Brain microvascular endothelial cell (primary cell): ENCODE measurements around the gene APOLD1.
"Not testable (repeated sequence)": the region's sequence is repeated elsewhere in the genome, so short reads cannot be mapped to it uniquely, and the experiment has no call there.

ENCODE experiments used
- DNase-seq: peaks from one replicate; pipeline ENCODE4 v3.0.0-alpha.2; 2020
- H3K27ac ChIP-seq: fragments of 250-450 bp; sonication (Bioruptor Pico); 2 replicates; pipeline ENCODE4 v1.5.1; 2020; ENCODE audit warnings: mild to moderate bottlenecking, moderate library complexity
- H3K27me3 ChIP-seq: fragments of 250-450 bp; sonication (Bioruptor Pico); replicated peaks from 2 replicates; pipeline ENCODE4 v1.5.1; 2020; ENCODE audit warnings: mild to moderate bottlenecking
- H3K36me3 ChIP-seq: fragments of 250-450 bp; sonication (Bioruptor Pico); replicated peaks from 2 replicates; pipeline ENCODE4 v1.5.1; 2020; ENCODE audit warnings: mild to moderate bottlenecking
- H3K4me3 ChIP-seq: 2 replicates; pipeline ENCODE4 v1.5.1; 2011; ENCODE audit warnings: low read depth, mild to moderate bottlenecking, control low read depth, low read length, moderate library complexity
- in situ Hi-C: cut with HindIII; loops from 2 replicates; pipeline ENCODE4 v1.10.0; 2017; ENCODE audit warnings: low sequenced_read_pairs, low pct_ligation_motif_present
- TF ChIP-seq, protein P1 (sequence below): IDR thresholded peaks from 2 replicates; pipeline ENCODE4 v1.5.1; 2011; ENCODE audit warnings: low read depth, mild to moderate bottlenecking, moderate library complexity, low read length, control low read depth, inconsistent platforms; ENCODE audit errors: missing control alignments

The APOLD1 gene

DNA sequence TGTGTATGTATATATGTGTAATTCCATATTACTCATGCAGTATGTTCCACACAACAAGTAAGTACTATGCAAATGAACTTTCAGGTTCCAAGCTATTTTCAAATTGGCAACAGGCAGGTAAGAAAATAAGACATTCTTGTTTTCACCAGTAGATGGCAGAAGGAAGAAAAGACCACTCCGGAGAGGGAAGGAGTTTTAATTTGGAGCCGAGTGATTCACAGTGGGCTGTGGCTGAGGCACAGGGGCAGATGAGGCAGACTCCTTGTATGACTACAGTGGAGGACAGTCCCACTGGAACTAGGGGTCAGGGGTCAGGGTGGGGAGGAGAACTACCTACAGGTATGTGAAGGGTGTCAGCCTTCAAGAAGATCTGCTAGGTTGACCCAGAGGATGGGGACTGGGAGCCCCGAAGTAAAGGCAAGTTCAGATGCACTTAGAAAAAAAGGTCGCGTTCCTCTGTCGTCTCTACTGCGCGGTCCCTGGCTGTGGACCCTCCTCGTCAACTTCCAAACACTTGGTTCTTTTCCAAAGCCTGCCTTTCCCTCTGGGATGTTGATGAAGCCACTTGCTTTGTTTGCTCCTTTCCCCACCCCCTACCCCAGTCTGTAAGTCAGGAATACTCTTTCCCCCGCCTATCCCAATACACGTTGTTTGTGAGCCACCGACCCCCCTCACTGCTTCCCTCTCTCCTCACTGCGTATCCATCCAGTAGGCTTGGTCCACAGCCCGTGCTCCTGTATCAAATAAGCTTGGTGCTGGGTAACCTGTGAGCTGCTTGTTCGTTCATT lies 51.8 kb downstream of the APOLD1 start:
- TF ChIP-seq, protein P1, sequence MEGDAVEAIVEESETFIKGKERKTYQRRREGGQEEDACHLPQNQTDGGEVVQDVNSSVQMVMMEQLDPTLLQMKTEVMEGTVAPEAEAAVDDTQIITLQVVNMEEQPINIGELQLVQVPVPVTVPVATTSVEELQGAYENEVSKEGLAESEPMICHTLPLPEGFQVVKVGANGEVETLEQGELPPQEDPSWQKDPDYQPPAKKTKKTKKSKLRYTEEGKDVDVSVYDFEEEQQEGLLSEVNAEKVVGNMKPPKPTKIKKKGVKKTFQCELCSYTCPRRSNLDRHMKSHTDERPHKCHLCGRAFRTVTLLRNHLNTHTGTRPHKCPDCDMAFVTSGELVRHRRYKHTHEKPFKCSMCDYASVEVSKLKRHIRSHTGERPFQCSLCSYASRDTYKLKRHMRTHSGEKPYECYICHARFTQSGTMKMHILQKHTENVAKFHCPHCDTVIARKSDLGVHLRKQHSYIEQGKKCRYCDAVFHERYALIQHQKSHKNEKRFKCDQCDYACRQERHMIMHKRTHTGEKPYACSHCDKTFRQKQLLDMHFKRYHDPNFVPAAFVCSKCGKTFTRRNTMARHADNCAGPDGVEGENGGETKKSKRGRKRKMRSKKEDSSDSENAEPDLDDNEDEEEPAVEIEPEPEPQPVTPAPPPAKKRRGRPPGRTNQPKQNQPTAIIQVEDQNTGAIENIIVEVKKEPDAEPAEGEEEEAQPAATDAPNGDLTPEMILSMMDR, result peak; percentile 60
- peak overlapping the region; percentile 44 for H3K27ac ChIP-seq
- no peaks in the 10 kb centered on the region for H3K27me3 ChIP-seq
- H3K36me3 ChIP-seq, result peaks cover 17% of the 10 kb centered on the region
- no peak overlapping the region for H3K4me3 ChIP-seq
- in situ Hi-C loops, result loop anchor here (25.0 kb wide), 1 partner anchor 375 kb away; no protein-coding TSS in a partner anchor
- DNase-seq, result peak; percentile 79

DNA sequence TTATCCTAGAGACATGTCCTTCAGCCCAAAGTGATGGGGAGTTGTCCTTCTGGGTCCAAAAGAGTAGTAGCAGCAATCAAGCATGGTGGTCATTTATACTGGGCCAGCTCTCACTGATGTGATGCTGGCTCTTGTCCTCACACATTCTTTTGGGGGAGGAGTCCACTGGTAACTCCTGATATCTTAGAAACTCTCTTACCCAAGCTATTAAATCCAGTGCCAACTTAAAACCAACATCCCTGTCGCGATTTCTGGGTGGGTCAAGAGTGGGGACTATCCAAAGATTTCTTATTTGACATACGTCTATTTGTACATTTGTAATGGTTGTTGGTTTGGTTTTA lies 52.3 kb downstream of the APOLD1 start:
- Histone ChIP-seq H3K36me3 (peaks cover 13% of the 10 kb centered on the region), H3K27ac (peak overlapping the region; percentile 44), H3K27me3 (no peaks in the 10 kb centered on the region), H3K4me3 (no peak overlapping the region)
- TF ChIP-seq, protein P1, result no peak
- DNase-seq, result no peak
- in situ Hi-C loops, result loop anchor here (25.0 kb wide), 1 partner anchor 375 kb away; no protein-coding TSS in a partner anchor

DNA sequence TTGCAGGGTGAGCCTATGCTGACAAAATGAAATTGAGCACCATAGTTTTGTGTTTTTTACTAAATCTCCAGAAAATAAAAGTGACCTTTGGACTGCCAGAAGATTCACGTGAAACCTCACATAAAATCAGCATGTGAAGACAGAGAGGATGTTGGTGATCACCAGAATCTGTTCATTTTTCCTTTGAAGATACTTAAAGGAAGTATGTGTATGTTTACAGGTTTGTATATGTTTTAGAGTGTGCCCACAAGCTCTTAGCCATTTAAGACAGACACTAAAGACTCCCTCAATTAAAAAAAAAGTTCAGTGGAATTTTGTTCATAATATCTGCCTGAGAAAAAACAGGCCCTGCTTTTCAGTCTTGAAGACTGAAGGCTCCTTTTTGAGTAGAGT lies 53.5 kb downstream of the APOLD1 start:
- Histone ChIP-seq H3K27me3 (no peaks in the 10 kb centered on the region), H3K36me3 (peaks cover 3% of the 10 kb centered on the region), H3K4me3 (no peak overlapping the region), H3K27ac (peak overlapping the region; percentile 57)
- TF ChIP-seq, protein P1, result no peak
- in situ Hi-C loops, result loop anchor here (25.0 kb wide), 1 partner anchor 373 kb away; no protein-coding TSS in a partner anchor
- no peak for DNase-seq

DNA sequence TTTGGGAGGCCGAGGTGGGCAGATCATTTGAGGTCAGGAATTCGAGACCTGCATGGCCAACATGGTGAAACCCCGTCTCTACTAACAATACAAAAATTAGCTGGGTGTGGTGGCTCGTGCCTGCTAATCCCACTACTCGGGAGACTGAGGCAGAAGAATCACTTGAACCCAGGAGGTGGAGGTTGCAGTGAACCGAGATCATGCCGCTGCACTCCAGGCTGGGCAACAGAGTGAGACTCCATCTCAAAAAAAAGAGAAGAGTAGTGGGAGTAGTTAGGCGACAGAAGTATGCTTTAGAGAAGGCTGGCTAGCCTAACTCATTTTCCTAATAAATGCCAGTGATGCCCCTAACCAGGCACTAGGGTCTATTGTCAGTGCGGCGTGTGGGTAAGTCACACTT lies 54.0 kb downstream of the APOLD1 start:
- peak overlapping the region; percentile 57 for H3K27ac ChIP-seq
- not testable (repeated sequence) for H3K4me3 ChIP-seq, DNase-seq, H3K36me3 ChIP-seq, H3K27me3 ChIP-seq
- in situ Hi-C loops, result loop anchor here (25.0 kb wide), 1 partner anchor 373 kb away; no protein-coding TSS in a partner anchor

DNA sequence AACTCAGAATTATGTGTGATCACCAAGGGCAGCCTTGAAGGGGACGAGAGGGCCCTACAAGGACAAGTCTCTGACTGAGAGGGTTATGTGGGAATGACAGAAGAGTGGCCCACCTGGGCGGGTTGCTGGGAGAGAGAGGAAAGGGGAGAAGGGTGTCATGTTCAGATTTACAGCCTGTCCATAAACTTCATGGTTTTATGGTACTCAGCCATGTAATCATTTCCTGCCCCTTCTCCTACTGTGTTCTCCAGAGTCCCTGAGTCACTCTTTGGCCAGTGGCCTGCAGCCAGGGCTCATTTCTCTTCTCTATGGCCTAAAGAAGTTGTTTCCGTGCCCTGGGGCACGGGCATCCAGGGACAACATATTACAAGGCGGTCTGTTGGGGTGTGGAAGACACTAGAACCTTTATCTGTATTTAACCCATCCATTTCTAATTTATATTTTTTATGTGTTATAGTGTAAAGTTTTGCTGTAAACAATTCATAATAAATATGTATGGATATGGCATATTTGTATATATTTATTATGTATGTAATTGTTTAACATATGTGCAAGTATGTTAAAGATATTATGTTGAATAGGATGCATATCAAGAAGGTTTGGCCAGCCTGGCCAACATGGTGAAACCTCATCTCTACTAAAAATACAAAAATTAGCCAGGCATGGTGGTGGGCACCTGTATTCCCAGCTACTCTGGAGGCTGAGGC lies 54.6 kb downstream of the APOLD1 start:
- DNase-seq, result peak; percentile 76
- H3K27ac ChIP-seq, result peak overlapping the region; percentile 57

DNA sequence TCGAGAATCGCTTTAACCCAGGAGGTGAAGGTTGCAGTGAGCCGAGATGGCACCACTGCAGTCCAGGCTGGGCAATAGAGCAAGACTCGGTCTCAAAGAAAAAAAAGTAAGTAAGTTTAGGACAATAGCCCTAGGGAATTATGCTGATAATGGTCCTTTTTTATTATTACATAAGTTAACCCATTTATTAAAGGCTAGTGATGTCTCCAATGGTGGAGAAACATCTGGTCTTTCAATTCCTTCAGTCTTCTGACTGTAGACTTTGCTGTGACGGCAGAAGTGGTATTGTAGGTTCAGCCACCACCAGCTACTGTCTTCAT lies 55.1 kb downstream of the APOLD1 start:
- Histone ChIP-seq H3K27me3 (no peaks in the 10 kb centered on the region), H3K36me3 (peaks cover 1% of the 10 kb centered on the region), H3K4me3 (no peak overlapping the region), H3K27ac (no peak overlapping the region)
- in situ Hi-C loops, result loop anchor here (25.0 kb wide), 1 partner anchor 372 kb away; no protein-coding TSS in a partner anchor
- DNase-seq, result no peak
- TF ChIP-seq, protein P1, result no peak

More for the DNA sequence above, 54.6 kb downstream of the APOLD1 start:
- H3K4me3 ChIP-seq, result no peak overlapping the region
- H3K36me3 ChIP-seq, result peaks cover 3% of the 10 kb centered on the region
- H3K27me3 ChIP-seq, result no peaks in the 10 kb centered on the region
- in situ Hi-C loops, result loop anchor here (25.0 kb wide), 1 partner anchor 372 kb away; no protein-coding TSS in a partner anchor
- TF ChIP-seq, protein P1, result no peak
